ENCODE results near the gene FOXP1.
A peak's percentile ranks its signal among the peaks of the same experiment; 100 is the strongest.

The FOXP1 gene

DNA sequence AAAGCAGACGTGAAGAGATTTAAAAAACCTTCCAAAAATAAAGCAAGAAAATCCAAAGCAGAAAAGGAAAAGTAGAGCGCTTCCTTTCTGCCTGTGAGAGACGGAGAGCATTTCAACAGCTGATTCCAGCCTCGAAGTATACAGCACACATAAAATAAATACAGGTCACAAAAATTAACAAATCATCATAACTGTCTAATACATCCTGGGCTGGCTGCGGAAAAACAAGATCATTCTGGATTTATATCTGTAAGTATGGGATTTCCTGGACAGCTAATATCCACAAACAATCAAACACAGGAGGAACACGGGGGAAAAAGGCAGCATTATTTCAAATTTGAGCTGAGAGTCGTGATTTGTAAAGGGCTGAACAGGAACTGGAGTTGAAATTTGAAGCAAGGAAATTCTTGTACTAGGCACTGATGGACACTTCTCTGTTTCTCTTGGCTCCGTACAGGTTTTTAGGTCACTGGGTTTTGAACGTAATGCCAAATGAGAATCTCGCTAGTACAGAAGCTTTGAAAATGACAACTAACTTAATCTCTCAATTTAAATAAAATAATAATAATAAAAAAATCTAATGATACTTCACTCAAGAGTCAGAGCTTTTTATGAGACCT, 577.7 kb downstream of the FOXP1 start:
- Mint-ChIP-seq H3K4me1 (ENCODE audit: low read depth) (peaks cover 89% of the 10 kb centered on the region), H3K27ac (peak overlapping the region; percentile 88)

GRCh38 chr3:71003511-71003910, 580.0 kb downstream of the FOXP1 start:
- Mint-ChIP-seq H3K9me3 (no peaks in the 10 kb centered on the region), H3K27me3 (no peaks in the 10 kb centered on the region), H3K27ac (peak overlapping the region; percentile 10), H3K4me1 (ENCODE audit: low read depth) (peaks cover 77% of the 10 kb centered on the region), H3K4me3 (no peak overlapping the region), H3K36me3 (ENCODE audit: low read depth) (peaks cover 68% of the 10 kb centered on the region)

More for the DNA sequence above, 577.7 kb downstream of the FOXP1 start:
- no peak overlapping the region for H3K4me3 Mint-ChIP-seq
- H3K36me3 Mint-ChIP-seq (ENCODE audit: low read depth): peaks cover 59% of the 10 kb centered on the region
- no peaks in the 10 kb centered on the region for H3K27me3 Mint-ChIP-seq
- no peaks in the 10 kb centered on the region for H3K9me3 Mint-ChIP-seq

GRCh38 chr3:71002298-71002697, 581.2 kb downstream of the FOXP1 start:
- H3K9me3 Mint-ChIP-seq: no peaks in the 10 kb centered on the region
- H3K36me3 Mint-ChIP-seq (ENCODE audit: low read depth): peaks cover 68% of the 10 kb centered on the region
- peaks cover 65% of the 10 kb centered on the region for H3K4me1 Mint-ChIP-seq (ENCODE audit: low read depth)
- H3K27me3 Mint-ChIP-seq: no peaks in the 10 kb centered on the region
- no peak overlapping the region for H3K4me3 Mint-ChIP-seq
- H3K27ac Mint-ChIP-seq: peak overlapping the region; percentile 13

DNA sequence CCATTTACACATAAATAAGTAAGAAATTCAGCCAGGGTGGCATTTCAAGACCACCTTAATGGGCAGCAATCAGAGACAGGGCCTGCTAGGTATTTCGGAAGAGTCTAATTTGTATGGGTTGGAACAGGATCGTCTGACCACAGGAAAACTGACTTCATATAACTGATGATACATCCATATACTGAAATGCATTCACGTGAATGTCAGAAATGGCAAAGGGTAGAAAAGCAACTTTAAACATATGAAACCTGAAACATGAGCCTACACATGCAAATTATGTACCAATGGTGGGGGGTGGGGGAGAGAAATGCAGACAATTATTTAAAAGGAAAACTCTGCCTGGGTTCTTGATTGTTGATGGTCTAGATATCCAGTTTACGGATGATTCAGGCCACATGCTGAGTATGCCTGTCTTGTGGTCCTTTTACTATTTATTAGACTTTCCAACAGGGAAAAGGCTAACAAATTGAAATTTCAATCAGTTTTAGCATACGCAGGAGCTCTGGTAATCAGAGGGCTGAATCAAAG, 582.2 kb downstream of the FOXP1 start:
- Mint-ChIP-seq H3K27ac (peak overlapping the region; percentile 27), H3K4me3 (no peak overlapping the region), H3K4me1 (ENCODE audit: low read depth) (peaks cover 56% of the 10 kb centered on the region), H3K36me3 (ENCODE audit: low read depth) (peaks cover 70% of the 10 kb centered on the region), H3K9me3 (no peaks in the 10 kb centered on the region), H3K27me3 (no peaks in the 10 kb centered on the region)

DNA sequence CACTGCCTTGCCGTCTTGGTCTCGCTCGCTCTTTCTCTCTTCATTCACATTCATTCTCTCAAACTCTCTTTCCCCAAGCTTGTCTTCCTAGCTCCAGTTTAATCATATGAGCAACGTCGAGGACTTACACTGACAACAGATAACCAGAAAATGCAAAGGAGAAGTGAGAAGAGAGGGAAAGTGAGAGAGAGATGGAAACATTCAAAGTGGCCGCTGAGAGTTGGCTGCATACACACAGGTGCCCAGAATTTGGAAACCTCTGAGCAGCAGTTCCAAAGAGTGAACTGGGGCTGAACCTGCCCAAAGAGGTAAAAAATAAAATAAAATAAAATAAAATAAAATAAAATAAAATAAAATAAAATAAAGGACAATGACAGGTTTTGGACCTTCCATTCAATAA, 583.0 kb downstream of the FOXP1 start:
- Mint-ChIP-seq H3K4me1 (ENCODE audit: low read depth) (peaks cover 50% of the 10 kb centered on the region), H3K36me3 (ENCODE audit: low read depth) (peaks cover 73% of the 10 kb centered on the region), H3K27me3 (no peaks in the 10 kb centered on the region), H3K4me3 (no peak overlapping the region), H3K27ac (peak overlapping the region; percentile 56), H3K9me3 (no peaks in the 10 kb centered on the region)

- Mint-ChIP-seq H3K4me1 (ENCODE audit: low read depth) (peaks cover 50% of the 10 kb centered on the region), H3K9me3 (no peaks in the 10 kb centered on the region), H3K27me3 (no peaks in the 10 kb centered on the region), H3K27ac (no peak overlapping the region), H3K36me3 (ENCODE audit: low read depth) (peaks cover 79% of the 10 kb centered on the region), H3K4me3 (no peak overlapping the region)
Measured at GRCh38 chr3:70999730-71000129, 583.8 kb downstream of the FOXP1 start.

GRCh38 chr3:70996082-70996481, 587.4 kb downstream of the FOXP1 start:
- Mint-ChIP-seq H3K27ac (no peak overlapping the region), H3K4me1 (ENCODE audit: low read depth) (peaks cover 52% of the 10 kb centered on the region), H3K4me3 (no peak overlapping the region), H3K36me3 (ENCODE audit: low read depth) (peaks cover 94% of the 10 kb centered on the region), H3K9me3 (no peaks in the 10 kb centered on the region), H3K27me3 (no peaks in the 10 kb centered on the region)

DNA sequence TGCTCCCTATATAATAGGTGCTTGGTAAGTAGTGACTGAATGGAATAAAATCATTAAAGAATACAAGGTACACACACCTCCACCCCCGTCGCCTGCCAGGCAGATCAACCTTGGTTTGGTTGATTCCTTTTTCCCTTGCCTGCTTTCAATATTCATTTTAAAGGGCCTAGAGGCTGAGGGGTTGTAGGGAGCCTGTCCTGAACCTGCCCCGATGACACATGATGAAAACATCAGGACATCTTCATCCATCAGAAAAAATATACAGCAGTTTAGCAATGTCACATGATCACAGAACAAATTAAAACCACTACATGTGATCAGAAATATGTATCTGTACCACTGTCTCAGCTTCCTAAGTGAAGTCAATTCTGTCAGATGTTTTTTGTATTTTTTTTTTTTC, 588.9 kb downstream of the FOXP1 start:
- Mint-ChIP-seq H3K36me3 (ENCODE audit: low read depth) (peaks cover 98% of the 10 kb centered on the region), H3K9me3 (no peaks in the 10 kb centered on the region), H3K4me3 (no peak overlapping the region), H3K27ac (peak overlapping the region; percentile 14), H3K4me1 (ENCODE audit: low read depth) (peaks cover 56% of the 10 kb centered on the region), H3K27me3 (no peaks in the 10 kb centered on the region)

DNA sequence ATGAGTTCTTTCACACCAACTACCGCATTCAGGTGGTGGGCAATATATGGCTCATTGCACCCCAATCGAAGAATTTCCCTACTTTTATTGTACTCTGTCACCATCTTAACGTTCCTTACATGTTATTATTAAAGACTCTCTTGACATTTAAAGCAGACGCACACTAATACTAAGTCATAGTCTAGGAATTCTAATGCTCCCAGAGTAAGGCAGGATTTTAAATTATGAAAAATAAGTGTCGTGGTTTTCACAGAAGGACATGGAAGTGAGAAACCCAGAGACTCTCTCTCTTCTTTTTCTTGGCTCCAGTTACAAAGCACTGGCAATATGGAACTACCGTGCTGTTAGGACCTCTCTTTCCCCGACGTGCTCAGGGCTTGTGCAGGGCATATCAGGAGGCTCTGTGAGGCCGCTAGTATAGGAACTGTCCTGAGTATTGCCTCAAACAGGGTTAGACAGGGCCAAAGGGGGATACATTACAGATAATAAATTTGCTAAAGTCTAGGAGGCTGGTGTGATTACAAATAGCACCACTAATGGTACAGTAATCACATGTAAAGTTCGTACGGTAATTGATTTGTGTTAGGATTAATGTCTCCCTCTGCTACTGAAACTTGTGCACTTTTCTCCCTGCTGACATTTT, 590.8 kb downstream of the FOXP1 start:
- peaks cover 95% of the 10 kb centered on the region for H3K36me3 Mint-ChIP-seq (ENCODE audit: low read depth)
- H3K27ac Mint-ChIP-seq: peak overlapping the region; percentile 84
- no peak overlapping the region for H3K4me3 Mint-ChIP-seq
- no peaks in the 10 kb centered on the region for H3K9me3 Mint-ChIP-seq
- H3K27me3 Mint-ChIP-seq: no peaks in the 10 kb centered on the region
- peaks cover 61% of the 10 kb centered on the region for H3K4me1 Mint-ChIP-seq (ENCODE audit: low read depth)

- Mint-ChIP-seq H3K27ac (peak overlapping the region; percentile 84), H3K9me3 (no peaks in the 10 kb centered on the region), H3K4me1 (ENCODE audit: low read depth) (peaks cover 61% of the 10 kb centered on the region), H3K36me3 (ENCODE audit: low read depth) (peaks cover 95% of the 10 kb centered on the region), H3K27me3 (no peaks in the 10 kb centered on the region), H3K4me3 (no peak overlapping the region)
Measured at GRCh38 chr3:70992131-70992530, 591.4 kb downstream of the FOXP1 start.

DNA sequence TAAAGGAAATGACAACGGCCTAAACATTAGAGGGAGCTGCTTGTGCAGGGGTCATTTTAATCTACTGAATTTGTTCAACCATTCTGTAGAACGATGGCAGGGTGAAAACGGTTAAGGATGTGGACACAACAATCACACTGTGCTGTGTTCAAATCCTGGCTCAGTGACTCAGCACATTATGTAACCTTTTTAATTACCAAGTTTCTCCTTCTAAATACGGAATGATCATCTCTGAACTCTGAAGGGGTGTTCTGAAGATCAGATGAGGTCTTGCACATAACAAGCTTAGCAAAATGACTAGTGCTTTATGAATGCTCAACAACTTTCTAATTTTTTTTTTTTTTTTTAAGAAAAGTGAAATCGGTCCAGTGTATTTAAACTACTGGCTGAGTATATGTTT, 592.8 kb downstream of the FOXP1 start:
- Mint-ChIP-seq H3K4me3 (peak overlapping the region; percentile 6), H3K36me3 (ENCODE audit: low read depth) (peaks cover 95% of the 10 kb centered on the region), H3K4me1 (ENCODE audit: low read depth) (peaks cover 70% of the 10 kb centered on the region), H3K27ac (peak overlapping the region; percentile 84), H3K27me3 (no peaks in the 10 kb centered on the region), H3K9me3 (no peaks in the 10 kb centered on the region)

GRCh38 chr3:70990185-70990584, 593.3 kb downstream of the FOXP1 start:
- peaks cover 94% of the 10 kb centered on the region for H3K36me3 Mint-ChIP-seq (ENCODE audit: low read depth)
- peaks cover 72% of the 10 kb centered on the region for H3K4me1 Mint-ChIP-seq (ENCODE audit: low read depth)
- H3K9me3 Mint-ChIP-seq: no peaks in the 10 kb centered on the region
- no peak overlapping the region for H3K4me3 Mint-ChIP-seq
- peak overlapping the region; percentile 84 for H3K27ac Mint-ChIP-seq
- H3K27me3 Mint-ChIP-seq: no peaks in the 10 kb centered on the region

GRCh38 chr3:70989174-70989573, 594.4 kb downstream of the FOXP1 start:
- Mint-ChIP-seq H3K4me3 (no peak overlapping the region), H3K4me1 (ENCODE audit: low read depth) (peaks cover 72% of the 10 kb centered on the region)

GRCh38 chr3:70988111-70988510, 595.4 kb downstream of the FOXP1 start:
- Mint-ChIP-seq H3K9me3 (no peaks in the 10 kb centered on the region), H3K36me3 (ENCODE audit: low read depth) (peaks cover 92% of the 10 kb centered on the region), H3K4me1 (ENCODE audit: low read depth) (peaks cover 76% of the 10 kb centered on the region), H3K27me3 (no peaks in the 10 kb centered on the region), H3K4me3 (no peak overlapping the region), H3K27ac (peak overlapping the region; percentile 16)

More at GRCh38 chr3:70989174-70989573, 594.4 kb downstream of the FOXP1 start:
- Mint-ChIP-seq H3K27me3 (no peaks in the 10 kb centered on the region), H3K36me3 (ENCODE audit: low read depth) (peaks cover 94% of the 10 kb centered on the region), H3K27ac (no peak overlapping the region), H3K9me3 (no peaks in the 10 kb centered on the region)

DNA sequence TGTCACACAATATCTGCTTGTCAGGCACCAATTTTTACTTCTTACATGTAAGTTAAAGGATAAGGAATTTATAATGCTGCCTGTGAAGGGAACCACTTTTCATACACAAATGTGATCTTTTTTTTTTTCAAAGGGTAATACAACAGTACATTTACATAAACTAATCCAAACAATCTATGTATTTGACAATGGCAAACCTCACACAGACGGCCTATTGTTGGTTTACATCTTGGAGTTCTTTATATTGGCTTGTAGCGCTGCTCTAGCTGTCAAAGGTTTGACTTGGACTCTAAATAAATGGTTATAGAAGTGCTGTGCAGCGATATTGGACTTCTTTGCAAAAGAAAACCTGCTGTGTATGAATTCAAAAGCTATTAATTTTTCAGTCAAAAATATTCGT, 598.0 kb downstream of the FOXP1 start:
- Mint-ChIP-seq H3K4me3 (no peak overlapping the region), H3K27me3 (no peaks in the 10 kb centered on the region), H3K27ac (peak overlapping the region; percentile 38), H3K36me3 (ENCODE audit: low read depth) (peaks cover 91% of the 10 kb centered on the region), H3K9me3 (no peaks in the 10 kb centered on the region), H3K4me1 (ENCODE audit: low read depth) (peaks cover 76% of the 10 kb centered on the region)
